GM18507 (cell line): ENCODE measurements around the gene STX3.

ENCODE experiments used
- DNase-seq: peaks from one replicate; pipeline ENCODE4 v3.0.0; 2011; ENCODE audit warnings: low read depth; ENCODE audit not compliant: insufficient read length; ENCODE audit errors: extremely low spot score
- FAIRE-seq: peaks from 2 replicates; lab custom pipeline; 2011; peaks lifted over from hg19 to GRCh38; lab: Jason Lieb, UNC

The STX3 gene

GRCh38 chr11:59754859-59755700, at the start of gene STX3:
STX3 (plus strand) TSS chr11:59755376; CDS start chr11:59755606, 230 bp downstream.
- FAIRE-seq (no peak), DNase-seq (peak; percentile 47)

- DNase-seq = no peak
Observed at GRCh38 chr11:59706518-59707285, 48.5 kb upstream of the STX3 start.

GRCh38 chr11:59707371-59707770, 47.8 kb upstream of the STX3 start:
- FAIRE-seq = no peak

More at GRCh38 chr11:59706518-59707285, 48.5 kb upstream of the STX3 start:
- FAIRE-seq = no peak

GRCh38 chr11:59708537-59708936, 46.6 kb upstream of the STX3 start:
- FAIRE-seq = no peak

More at GRCh38 chr11:59707371-59707770, 47.8 kb upstream of the STX3 start:
- no peak for DNase-seq

GRCh38 chr11:59710136-59710847, 44.9 kb upstream of the STX3 start:
- FAIRE-seq (no peak), DNase-seq (no peak)

More at GRCh38 chr11:59708537-59708936, 46.6 kb upstream of the STX3 start:
- no peak for DNase-seq

- DNase-seq (no peak), FAIRE-seq (no peak)
Observed at GRCh38 chr11:59713745-59714144, 41.4 kb upstream of the STX3 start, which contains the start of gene OR10V1. OR10V1 (minus strand) TSS chr11:59713845; CDS start chr11:59713845, 0 bp downstream.

GRCh38 chr11:59716051-59716450, 39.1 kb upstream of the STX3 start:
- FAIRE-seq (no peak), DNase-seq (no peak)

GRCh38 chr11:59719556-59719955, 35.6 kb upstream of the STX3 start:
- no peak for FAIRE-seq
- DNase-seq = no peak

- FAIRE-seq (no peak), DNase-seq (no peak)
Observed at GRCh38 chr11:59724066-59724465, 31.1 kb upstream of the STX3 start.

- DNase-seq (no peak), FAIRE-seq (no peak)
Observed at GRCh38 chr11:59727426-59727825, 27.8 kb upstream of the STX3 start.

- DNase-seq (no peak), FAIRE-seq (no peak)
Observed at GRCh38 chr11:59728154-59728553, 27.0 kb upstream of the STX3 start.

GRCh38 chr11:59728913-59729312, 26.3 kb upstream of the STX3 start:
- FAIRE-seq (no peak), DNase-seq (no peak)

GRCh38 chr11:59729834-59730233, 25.3 kb upstream of the STX3 start:
- no peak for DNase-seq
- FAIRE-seq = no peak

GRCh38 chr11:59730896-59731565, 24.1 kb upstream of the STX3 start:
- DNase-seq = no peak
- FAIRE-seq = no peak

- DNase-seq (no peak), FAIRE-seq (no peak)
Observed at GRCh38 chr11:59746111-59746510, 9.1 kb upstream of the STX3 start.

GRCh38 chr11:59753650-59754493, 1.3 kb upstream of the STX3 start:
- FAIRE-seq = peak; percentile 91

GRCh38 chr11:59754494-59754858, 700 bp upstream of the STX3 start:
- DNase-seq = no peak
- FAIRE-seq = no peak

More at GRCh38 chr11:59753650-59754493, 1.3 kb upstream of the STX3 start:
- peak; percentile 81 for DNase-seq

- no peak for FAIRE-seq
- DNase-seq = no peak
Observed at GRCh38 chr11:59755701-59756557, 753 bp downstream of the STX3 start.
